Peyer's patch (tissue), 4 donors: ENCODE measurements around the gene TMTC2. TPM values are rescaled to one million over a fixed set of nuclear protein-coding genes. Genes with fewer than 3 reads are reported as not detected.

Source experiments
- DNase-seq, 3 donors: peaks; one replicate each; pipeline ENCODE4 v3.0.0-alpha.2; 2017 to 2019
- H3K27ac ChIP-seq, 4 donors: fragments of 200-600 bp; sonication (generic); one replicate each; pipeline ENCODE4 v1.5.1; 2016 to 2019
- H3K27me3 ChIP-seq, 2 donors: fragments of 200-600 bp; sonication (generic); one replicate each; pipeline ENCODE4 v1.5.1; 2019
- H3K36me3 ChIP-seq, 3 donors: fragments of 200-600 bp; sonication (generic); one replicate each; pipeline ENCODE4 v1.5.1; 2016 to 2019
- H3K4me1 ChIP-seq, 4 donors: fragments of 200-600 bp; sonication (generic); one replicate each; pipeline ENCODE4 v1.5.1; 2016 to 2019
- H3K4me3 ChIP-seq, 4 donors: fragments of 200-600 bp; sonication (generic); 1 replicate in 3 of 4; 2 replicates in 1 of 4; pipeline ENCODE4 v1.5.1; 2016 to 2019; ENCODE audit warnings: mild to moderate bottlenecking in 1 of 4
- H3K9me3 ChIP-seq, 4 donors: fragments of 200-600 bp; sonication (generic); one replicate each; pipeline ENCODE4 v1.5.1; 2016 to 2019; ENCODE audit warnings: mild to moderate bottlenecking in 1 of 4
- POLR2A ChIP-seq, 2 donors: fragments of 450-650 bp; IDR thresholded peaks; one replicate each; pipeline ENCODE4 v1.5.1; 2017; ENCODE audit warnings: antibody characterized with exemption in 2 of 2, mild to moderate bottlenecking in 2 of 2, moderate library complexity in 2 of 2
- total RNA-seq, 4 donors: library from RNA; depleted of rRNA; stranded (reverse); fragments of >200 nt; gene quantifications; one replicate each; pipeline ENCODE4 v1.1.0, GENCODE V29; 2016
- TF ChIP-seq, protein P1 (sequence below), 6 experiments: fragments of 450-650 bp in 4 of 6; fragments of 200-600 bp in 2 of 6; sonication (generic) in 1 of 6; IDR thresholded peaks; one replicate each; pipeline ENCODE4 v1.5.1; 2017 to 2019; ENCODE audit warnings: antibody characterized with exemption in 6 of 6, mild to moderate bottlenecking in 3 of 6, moderate library complexity in 1 of 6

TMTC2 gene
- total RNA-seq, 4 donors from 2014 or later: 7.0 to 19.8 (median 8.5) TPM

- DNase-seq: no peak
- H3K4me3 ChIP-seq: no peak overlapping the region
- no peaks in the 10 kb centered on the region for H3K36me3 ChIP-seq
- no peak overlapping the region for H3K27ac ChIP-seq
- TF ChIP-seq POLR2A (IDR thresholded peaks at IDR 0.05): no peak
- TF ChIP-seq, protein P1, sequence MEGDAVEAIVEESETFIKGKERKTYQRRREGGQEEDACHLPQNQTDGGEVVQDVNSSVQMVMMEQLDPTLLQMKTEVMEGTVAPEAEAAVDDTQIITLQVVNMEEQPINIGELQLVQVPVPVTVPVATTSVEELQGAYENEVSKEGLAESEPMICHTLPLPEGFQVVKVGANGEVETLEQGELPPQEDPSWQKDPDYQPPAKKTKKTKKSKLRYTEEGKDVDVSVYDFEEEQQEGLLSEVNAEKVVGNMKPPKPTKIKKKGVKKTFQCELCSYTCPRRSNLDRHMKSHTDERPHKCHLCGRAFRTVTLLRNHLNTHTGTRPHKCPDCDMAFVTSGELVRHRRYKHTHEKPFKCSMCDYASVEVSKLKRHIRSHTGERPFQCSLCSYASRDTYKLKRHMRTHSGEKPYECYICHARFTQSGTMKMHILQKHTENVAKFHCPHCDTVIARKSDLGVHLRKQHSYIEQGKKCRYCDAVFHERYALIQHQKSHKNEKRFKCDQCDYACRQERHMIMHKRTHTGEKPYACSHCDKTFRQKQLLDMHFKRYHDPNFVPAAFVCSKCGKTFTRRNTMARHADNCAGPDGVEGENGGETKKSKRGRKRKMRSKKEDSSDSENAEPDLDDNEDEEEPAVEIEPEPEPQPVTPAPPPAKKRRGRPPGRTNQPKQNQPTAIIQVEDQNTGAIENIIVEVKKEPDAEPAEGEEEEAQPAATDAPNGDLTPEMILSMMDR (IDR thresholded peaks at IDR 0.05): no peak
- H3K4me1 ChIP-seq: no peaks in the 10 kb centered on the region
- no peaks in the 10 kb centered on the region for H3K9me3 ChIP-seq
- no peaks in the 10 kb centered on the region for H3K27me3 ChIP-seq
These were observed 273.1 kb downstream of the TMTC2 start for GRCh38 chr12:82959821-82960220.

- no peak for DNase-seq
- no peaks in the 10 kb centered on the region for H3K27me3 ChIP-seq
- no peak overlapping the region for H3K27ac ChIP-seq
- no peak overlapping the region for H3K4me3 ChIP-seq
- H3K4me1 ChIP-seq: no peaks in the 10 kb centered on the region
- H3K36me3 ChIP-seq: no peaks in the 10 kb centered on the region
- no peaks in the 10 kb centered on the region for H3K9me3 ChIP-seq
- TF ChIP-seq, protein P1 (IDR thresholded peaks at IDR 0.05): no peak
- TF ChIP-seq POLR2A (IDR thresholded peaks at IDR 0.05): no peak
These were observed 275.1 kb downstream of the TMTC2 start for GRCh38 chr12:82961835-82962234.

DNA sequence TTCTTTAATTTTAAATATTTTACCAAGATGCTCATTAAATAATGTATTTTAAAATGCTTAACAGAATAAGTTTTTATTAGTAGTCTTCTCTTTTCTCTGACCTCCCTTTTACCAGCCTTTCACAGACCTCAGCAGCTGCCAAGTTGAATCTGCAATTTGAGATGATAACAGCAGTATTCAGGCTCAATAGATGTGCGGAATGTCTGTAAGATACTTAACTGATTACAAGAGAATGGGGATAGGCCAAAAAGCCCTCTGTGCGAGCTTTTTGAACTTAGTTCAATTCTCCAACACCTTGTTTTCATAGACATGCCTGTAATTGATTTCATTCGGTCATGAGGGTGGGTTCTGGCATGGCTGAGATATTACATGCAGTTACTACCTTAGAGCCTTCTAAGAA lies 277.2 kb downstream of the TMTC2 start:
- no peaks in the 10 kb centered on the region for H3K36me3 ChIP-seq
- no peaks in the 10 kb centered on the region for H3K4me1 ChIP-seq
- H3K27ac ChIP-seq: no peak overlapping the region
- no peak overlapping the region for H3K4me3 ChIP-seq
- no peaks in the 10 kb centered on the region for H3K9me3 ChIP-seq
- TF ChIP-seq, protein P1 (IDR thresholded peaks at IDR 0.05): no peak
- TF ChIP-seq POLR2A (IDR thresholded peaks at IDR 0.05): no peak
- no peaks in the 10 kb centered on the region for H3K27me3 ChIP-seq
- DNase-seq: no peak

DNA sequence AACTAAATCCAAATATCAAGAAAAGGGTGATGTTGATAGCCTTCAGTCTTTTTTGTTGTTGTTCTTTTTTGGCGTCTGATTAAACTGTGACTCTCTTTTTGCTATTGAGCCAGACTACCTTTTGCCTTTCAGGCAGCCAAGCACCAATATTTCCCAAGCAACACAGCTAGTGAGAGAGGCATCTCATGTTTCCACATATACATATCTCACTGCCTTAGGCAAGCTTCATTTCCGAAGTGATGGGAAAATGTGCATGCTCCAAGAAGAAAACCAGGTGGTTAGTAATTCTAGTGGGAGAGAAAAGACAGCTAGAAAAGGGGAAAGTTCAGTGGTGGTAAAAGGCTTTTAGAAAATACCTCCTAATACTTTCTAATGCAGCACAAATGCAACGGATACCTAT lies 277.7 kb downstream of the TMTC2 start:
- TF ChIP-seq, protein P1 (IDR thresholded peaks at IDR 0.05): no peak
- no peak for TF ChIP-seq POLR2A (IDR thresholded peaks at IDR 0.05)
- H3K27me3 ChIP-seq: no peaks in the 10 kb centered on the region
- no peak overlapping the region for H3K27ac ChIP-seq
- DNase-seq: no peak
- no peaks in the 10 kb centered on the region for H3K9me3 ChIP-seq
- H3K36me3 ChIP-seq: no peaks in the 10 kb centered on the region
- no peak overlapping the region for H3K4me3 ChIP-seq
- H3K4me1 ChIP-seq: no peaks in the 10 kb centered on the region

- H3K27me3 ChIP-seq: no peaks in the 10 kb centered on the region
- TF ChIP-seq, protein P1 (IDR thresholded peaks at IDR 0.05): no peak
- no peak for TF ChIP-seq POLR2A (IDR thresholded peaks at IDR 0.05)
- no peaks in the 10 kb centered on the region for H3K36me3 ChIP-seq
- no peak for DNase-seq
- no peak overlapping the region for H3K27ac ChIP-seq
- H3K9me3 ChIP-seq: no peaks in the 10 kb centered on the region
- H3K4me3 ChIP-seq: no peak overlapping the region
- no peaks in the 10 kb centered on the region for H3K4me1 ChIP-seq
These were observed 279.4 kb downstream of the TMTC2 start for GRCh38 chr12:82966001-82966559.
